Muscle layer of colon (tissue), 2 donors: ENCODE data around the gene PAX9.

Experiments
- H3K27ac ChIP-seq: one replicate; pipeline ENCODE4 v1.7.0; 2013; ENCODE audit warnings: low read depth, mild to moderate bottlenecking, low read length, moderate library complexity
- H3K27me3 ChIP-seq, 2 donors: one replicate each; pipeline ENCODE4 v1.7.0; 2013; ENCODE audit warnings: low read length in 2 of 2, mild to moderate bottlenecking in 2 of 2; ENCODE audit not compliant: insufficient read depth in 2 of 2, control insufficient read depth in 1 of 2
- H3K36me3 ChIP-seq: one replicate; pipeline ENCODE4 v1.7.0; 2013; ENCODE audit warnings: mild to moderate bottlenecking, low read length; ENCODE audit not compliant: insufficient read depth
- H3K4me1 ChIP-seq: one replicate; pipeline ENCODE4 v1.7.0; 2013; ENCODE audit warnings: mild to moderate bottlenecking, low read length; ENCODE audit not compliant: insufficient read depth
- H3K4me3 ChIP-seq, 2 donors: one replicate each; pipeline ENCODE4 v1.7.0; 2013; ENCODE audit warnings: low read length in 2 of 2, low read depth in 1 of 2, mild to moderate bottlenecking in 1 of 2, moderate library complexity in 1 of 2
- H3K9ac ChIP-seq: one replicate; pipeline ENCODE4 v1.7.0; 2013; ENCODE audit warnings: low read length
- H3K9me3 ChIP-seq: one replicate; pipeline ENCODE4 v1.7.0; 2013; ENCODE audit warnings: mild to moderate bottlenecking, low read length
- donor health status: abdominal sarcoma.
- donor health status: Adenocarcinoma of cecum.

Gene PAX9

DNA sequence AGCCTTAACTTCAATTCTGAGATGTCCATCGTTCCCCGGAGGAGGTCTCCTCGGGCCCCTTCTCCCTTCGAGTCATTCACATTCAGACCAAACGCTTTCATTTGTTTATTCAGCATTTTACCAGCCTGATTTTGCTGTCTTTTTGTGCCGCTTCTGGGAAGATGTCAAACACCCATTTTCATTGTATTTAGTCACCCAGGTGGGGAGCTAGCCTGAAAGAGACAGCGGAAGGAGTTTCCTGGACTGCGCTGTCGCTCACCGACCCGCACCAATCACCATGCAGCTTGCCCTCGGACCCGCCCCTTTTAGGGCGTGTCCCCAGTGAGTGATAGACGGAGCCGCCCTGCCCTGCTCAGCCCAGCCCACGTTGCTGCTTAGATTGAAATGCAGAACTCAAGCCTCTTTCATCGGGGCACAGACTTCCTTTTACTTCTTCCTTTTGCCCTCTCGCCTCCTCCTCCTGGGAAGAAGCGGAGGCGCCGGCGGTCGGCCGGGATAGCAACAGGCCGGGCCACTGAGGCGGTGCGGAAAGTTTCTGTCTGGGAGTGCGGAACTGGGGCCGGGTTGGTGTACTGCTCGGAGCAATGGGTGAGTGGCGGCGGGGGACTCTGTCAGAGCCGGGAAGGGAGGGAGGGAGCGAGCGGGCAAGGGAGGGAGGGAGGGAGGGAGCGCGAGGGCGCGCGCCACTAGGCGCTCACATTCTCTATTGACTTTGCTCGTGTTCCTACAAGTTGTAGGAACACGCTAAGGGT is at the start of gene PAX9:
Gene PAX9 (plus strand): TSS at position 355 of the 752 bp plus-strand sequence. CDS start 230 bp downstream, at position 585.
- H3K9me3 ChIP-seq = no peaks in the 10 kb centered on the region
- peaks cover 98 to 100% of the 10 kb centered on the region in 2 donors for H3K27me3 ChIP-seq
- no peak within 1 kb of the TSS for H3K9ac ChIP-seq
- H3K36me3 ChIP-seq = no peaks in the 10 kb centered on the region
- no peak within 1 kb of the TSS for H3K27ac ChIP-seq
- H3K4me1 ChIP-seq = peaks cover 42% of the 10 kb centered on the region
- H3K4me3 ChIP-seq = peak within 1 kb of the TSS; percentile 29 to 50

DNA sequence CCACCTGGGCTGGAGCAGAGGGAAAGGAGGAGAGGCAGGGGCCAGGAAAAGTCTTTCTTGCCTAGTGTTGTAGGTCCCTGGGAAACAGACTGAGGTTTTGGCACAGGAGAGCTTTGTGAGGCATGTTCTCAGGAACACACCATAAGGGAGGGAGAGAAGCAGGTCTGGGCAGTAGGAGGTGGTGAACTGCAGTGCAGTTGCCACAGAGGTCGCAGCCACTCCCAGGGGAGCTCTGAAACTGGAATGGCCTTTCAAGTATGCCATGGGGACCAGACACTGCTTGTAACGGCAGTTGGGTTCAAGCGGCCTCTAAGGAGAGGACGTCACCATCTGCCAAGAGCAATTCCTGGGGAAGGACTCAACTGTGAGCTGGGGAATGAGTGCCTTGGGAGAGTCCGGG is 43.8 kb upstream of the PAX9 start:
- H3K27ac ChIP-seq = no peak overlapping the region
- no peak overlapping the region for H3K4me3 ChIP-seq
- no peak overlapping the region for H3K9ac ChIP-seq
- no peaks in the 10 kb centered on the region for H3K27me3 ChIP-seq
- H3K9me3 ChIP-seq = no peaks in the 10 kb centered on the region
- no peaks in the 10 kb centered on the region for H3K4me1 ChIP-seq
- no peaks in the 10 kb centered on the region for H3K36me3 ChIP-seq

GRCh38 chr14:36618641-36619040 is 43.0 kb upstream of the PAX9 start:
- H3K4me3 ChIP-seq = no peak overlapping the region
- H3K27ac ChIP-seq = no peak overlapping the region
- H3K36me3 ChIP-seq = no peaks in the 10 kb centered on the region
- H3K27me3 ChIP-seq = no peaks in the 10 kb centered on the region
- H3K9ac ChIP-seq = no peak overlapping the region
- H3K4me1 ChIP-seq = no peaks in the 10 kb centered on the region
- H3K9me3 ChIP-seq = no peaks in the 10 kb centered on the region

GRCh38 chr14:36619131-36619530 is 42.5 kb upstream of the PAX9 start:
- no peaks in the 10 kb centered on the region for H3K27me3 ChIP-seq
- H3K36me3 ChIP-seq = no peaks in the 10 kb centered on the region
- no peaks in the 10 kb centered on the region for H3K9me3 ChIP-seq
- H3K4me1 ChIP-seq = no peaks in the 10 kb centered on the region
- H3K4me3 ChIP-seq = no peak overlapping the region
- no peak overlapping the region for H3K9ac ChIP-seq
- no peak overlapping the region for H3K27ac ChIP-seq

DNA sequence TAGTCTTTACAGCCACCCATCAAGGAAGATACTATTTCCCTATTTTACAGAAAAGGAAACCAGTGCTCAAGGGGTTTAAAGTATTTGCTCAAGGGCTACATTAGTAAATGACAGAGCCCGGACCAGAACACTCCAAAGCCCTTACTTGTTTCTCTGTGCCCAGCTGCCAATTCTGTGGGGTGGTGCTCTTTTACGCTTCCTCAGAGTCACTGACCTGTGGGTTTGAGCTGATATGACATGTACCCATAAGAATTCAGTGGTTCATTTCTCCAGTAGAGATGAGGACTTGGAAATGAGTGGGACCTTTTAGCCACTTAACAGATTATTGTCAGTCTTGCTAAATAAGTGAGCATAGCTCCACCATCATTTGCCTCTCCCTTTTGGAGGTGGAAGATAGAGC is 41.8 kb upstream of the PAX9 start:
- Histone ChIP-seq H3K36me3 (no peaks in the 10 kb centered on the region), H3K27me3 (no peaks in the 10 kb centered on the region), H3K9ac (no peak overlapping the region), H3K27ac (no peak overlapping the region), H3K9me3 (no peaks in the 10 kb centered on the region), H3K4me3 (no peak overlapping the region), H3K4me1 (no peaks in the 10 kb centered on the region)

- no peaks in the 10 kb centered on the region for H3K9me3 ChIP-seq
- H3K4me3 ChIP-seq = no peak overlapping the region
- no peaks in the 10 kb centered on the region for H3K4me1 ChIP-seq
- H3K36me3 ChIP-seq = no peaks in the 10 kb centered on the region
- H3K27ac ChIP-seq = no peak overlapping the region
- no peaks in the 10 kb centered on the region for H3K27me3 ChIP-seq
- no peak overlapping the region for H3K9ac ChIP-seq
These were observed 36.6 kb upstream of the PAX9 start for GRCh38 chr14:36625014-36625413.

- Histone ChIP-seq H3K4me1 (no peaks in the 10 kb centered on the region), H3K9me3 (no peaks in the 10 kb centered on the region), H3K27me3 (no peaks in the 10 kb centered on the region)
These were observed 36.2 kb upstream of the PAX9 start for GRCh38 chr14:36625436-36625835.

GRCh38 chr14:36626151-36626550 is 35.5 kb upstream of the PAX9 start:
- Histone ChIP-seq H3K36me3 (no peaks in the 10 kb centered on the region), H3K27me3 (no peaks in the 10 kb centered on the region), H3K4me1 (no peaks in the 10 kb centered on the region), H3K4me3 (no peak overlapping the region), H3K9me3 (no peaks in the 10 kb centered on the region), H3K9ac (no peak overlapping the region), H3K27ac (no peak overlapping the region)

More at GRCh38 chr14:36625436-36625835, 36.2 kb upstream of the PAX9 start:
- Histone ChIP-seq H3K4me3 (no peak overlapping the region), H3K36me3 (no peaks in the 10 kb centered on the region), H3K27ac (no peak overlapping the region), H3K9ac (no peak overlapping the region)

GRCh38 chr14:36627981-36628380 is 33.7 kb upstream of the PAX9 start:
- Histone ChIP-seq H3K27me3 (no peaks in the 10 kb centered on the region), H3K9me3 (no peaks in the 10 kb centered on the region)

DNA sequence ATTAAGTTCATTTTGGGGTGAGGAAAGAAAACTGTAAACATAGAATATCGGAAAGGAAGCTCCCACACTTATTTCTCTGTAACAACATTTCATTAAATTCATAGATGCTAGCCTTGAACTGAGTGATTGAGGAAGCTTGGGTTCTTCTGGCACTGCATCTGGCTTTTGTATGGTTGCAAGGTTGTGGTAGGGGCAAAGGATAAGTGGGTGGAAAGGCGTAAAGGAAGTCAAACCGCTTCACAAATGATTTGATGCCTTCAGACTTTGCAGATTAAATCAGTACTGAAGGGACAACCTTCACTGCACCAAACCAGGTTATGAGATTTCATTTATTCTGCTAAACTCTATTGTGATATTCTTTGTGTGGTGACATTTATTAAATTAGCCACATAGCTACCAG is 28.1 kb upstream of the PAX9 start:
- no peak overlapping the region for H3K9ac ChIP-seq
- no peaks in the 10 kb centered on the region for H3K27me3 ChIP-seq

More at GRCh38 chr14:36627981-36628380, 33.7 kb upstream of the PAX9 start:
- H3K27ac ChIP-seq = no peak overlapping the region
- no peak overlapping the region for H3K9ac ChIP-seq
- H3K36me3 ChIP-seq = no peaks in the 10 kb centered on the region
- H3K4me3 ChIP-seq = no peak overlapping the region
- no peaks in the 10 kb centered on the region for H3K4me1 ChIP-seq

GRCh38 chr14:36646664-36647416 is 14.8 kb upstream of the PAX9 start:
- Histone ChIP-seq H3K9me3 (no peaks in the 10 kb centered on the region), H3K27ac (no peak overlapping the region), H3K36me3 (no peaks in the 10 kb centered on the region), H3K9ac (no peak overlapping the region), H3K27me3 (peaks cover 59 to 66% of the 10 kb centered on the region in 2 donors), H3K4me3 (peak overlapping the region in 1 of 2 donors; percentile 41), H3K4me1 (peaks cover 14% of the 10 kb centered on the region)

More for the DNA sequence above, 28.1 kb upstream of the PAX9 start:
- H3K9me3 ChIP-seq = no peaks in the 10 kb centered on the region
- no peak overlapping the region for H3K27ac ChIP-seq
- no peaks in the 10 kb centered on the region for H3K4me1 ChIP-seq
- no peak overlapping the region for H3K4me3 ChIP-seq
- H3K36me3 ChIP-seq = no peaks in the 10 kb centered on the region
